Measurements from ENCODE around the gene CD44. TPM values are rescaled to one million over a fixed set of nuclear protein-coding genes. Genes with fewer than 3 reads are reported as not detected.

CD44 gene
- total and polyA plus RNA-seq, 10 donors, result 60.9 to 521 (median 317) TPM

GRCh38 chr11:35126000-35126878 lies 12.7 kb upstream of the CD44 start:
- H3K27me3 ChIP-seq (replicated peaks in 1 of 7), result no peaks in the 10 kb centered on the region
- intact Hi-C loops (cut with DNase I; ENCODE audit: low total_unique reads), result no loop called here

DNA sequence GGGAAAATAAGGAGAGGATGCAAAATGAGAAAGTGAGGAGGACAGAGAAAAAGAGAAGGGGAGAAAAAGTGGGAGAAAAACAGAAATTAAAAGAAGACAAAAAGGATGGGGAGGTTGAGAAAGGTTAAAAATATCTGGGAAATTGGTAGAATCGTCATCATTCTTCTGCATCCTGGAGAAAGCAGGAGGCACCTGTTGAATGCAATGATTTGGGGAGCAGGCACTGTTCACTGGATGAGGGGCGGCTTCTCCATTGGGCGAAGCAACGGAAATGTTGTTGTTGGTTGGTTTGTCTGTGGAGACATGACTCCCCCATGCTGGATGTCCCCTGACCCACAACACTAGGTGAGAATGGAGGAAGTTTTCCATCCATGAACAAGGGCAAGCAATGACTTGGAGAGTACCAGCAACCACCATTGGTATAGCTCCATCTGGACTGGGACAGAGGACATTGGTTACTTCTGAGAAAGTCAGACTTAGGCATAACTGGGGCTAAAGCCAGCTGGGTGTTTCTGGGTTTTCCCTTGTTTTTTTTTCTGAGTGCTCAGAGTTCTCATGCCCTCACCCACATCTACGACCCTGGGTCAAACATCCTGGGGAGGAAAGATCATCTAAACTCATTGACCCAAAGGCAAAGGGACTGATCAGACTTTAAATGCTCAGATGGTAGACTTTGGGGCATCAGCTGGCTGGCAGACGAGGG lies 11.9 kb upstream of the CD44 start:
- 75 to 83% (median 79%) methylated on average over 6 of the region's 6 CpGs for WGBS, 5 donors
- no peaks in the 10 kb centered on the region for H3K27me3 ChIP-seq (replicated peaks in 1 of 7)
- peaks cover 0 to 41% (median 32%) of the 10 kb centered on the region in 6 donors for H3K4me1 ChIP-seq
- no peak for DNase-seq
- no peaks in the 10 kb centered on the region for H3K9me3 ChIP-seq
- no peaks in the 10 kb centered on the region for H3K36me3 ChIP-seq
- intact Hi-C loops (cut with DNase I; ENCODE audit: low total_unique reads), result no loop called here
- H3K27ac ChIP-seq, result peak overlapping the region in 5 of 8 donors; percentile 35 to 66 (median 58)
- H3K4me3 ChIP-seq, result no peak overlapping the region
- TF ChIP-seq POLR2A (IDR thresholded peaks at IDR 0.05) (no peak), CTCF (IDR thresholded peaks at IDR 0.05 in 8 of 11, conservative IDR thresholded peaks at IDR 0.05 in 3 of 11) (no peak), POLR2AphosphoS5 (IDR thresholded peaks at IDR 0.05) (no peak)

More at GRCh38 chr11:35126000-35126878, 12.7 kb upstream of the CD44 start:
- Histone ChIP-seq H3K9me3 (no peaks in the 10 kb centered on the region), H3K27ac (peak overlapping the region in 5 of 8 donors; percentile 35 to 66 (median 58)), H3K4me3 (peak overlapping the region in 1 of 8 donors; percentile 6), H3K4me1 (peaks cover 0 to 49% (median 39%) of the 10 kb centered on the region in 6 donors), H3K36me3 (no peaks in the 10 kb centered on the region)
- TF ChIP-seq CTCF (IDR thresholded peaks at IDR 0.05 in 8 of 11, conservative IDR thresholded peaks at IDR 0.05 in 3 of 11) (peak in 4 of 11 experiments; percentile 9 to 25 (median 16)), POLR2A (IDR thresholded peaks at IDR 0.05) (no peak)
- DNase-seq, result no peak
- WGBS, 5 donors, result 57 to 64% (median 60%) methylated on average over 6 of the region's 6 CpGs

DNA sequence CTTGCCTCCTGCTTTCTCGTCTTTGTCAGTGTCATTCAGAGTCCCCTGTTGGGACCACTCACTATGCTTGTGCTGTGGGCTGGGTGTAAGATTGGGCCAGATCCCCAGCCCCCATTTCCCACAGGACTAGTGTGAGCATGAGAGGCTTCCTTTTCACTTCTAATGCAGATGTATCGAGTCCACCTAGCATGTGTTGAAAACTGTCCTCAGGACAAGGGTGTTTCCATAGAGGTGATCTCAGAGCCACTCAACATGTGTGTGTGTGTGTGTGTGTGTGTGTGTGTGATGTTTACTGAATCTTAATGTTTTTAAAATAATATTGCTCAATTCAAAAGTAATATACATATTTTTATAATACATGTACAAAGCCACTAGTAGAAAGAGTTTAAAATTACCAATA lies 11.4 kb upstream of the CD44 start:
- no peaks in the 10 kb centered on the region for H3K27me3 ChIP-seq (replicated peaks in 1 of 7)
- H3K27ac ChIP-seq, result no peak overlapping the region
- no peaks in the 10 kb centered on the region for H3K9me3 ChIP-seq
- WGBS, 5 donors, result 41 to 88% (median 60%) methylated on average over 2 of the region's 2 CpGs
- H3K4me3 ChIP-seq, result no peak overlapping the region
- H3K4me1 ChIP-seq, result peaks cover 0 to 35% (median 26%) of the 10 kb centered on the region in 6 donors
- no peak for TF ChIP-seq POLR2A (IDR thresholded peaks at IDR 0.05)
- TF ChIP-seq CTCF (IDR thresholded peaks at IDR 0.05 in 8 of 11, conservative IDR thresholded peaks at IDR 0.05 in 3 of 11), result no peak
- no peak for TF ChIP-seq POLR2AphosphoS5 (IDR thresholded peaks at IDR 0.05)
- intact Hi-C loops (cut with DNase I; ENCODE audit: low total_unique reads), result no loop called here
- no peaks in the 10 kb centered on the region for H3K36me3 ChIP-seq
- DNase-seq, result no peak

DNA sequence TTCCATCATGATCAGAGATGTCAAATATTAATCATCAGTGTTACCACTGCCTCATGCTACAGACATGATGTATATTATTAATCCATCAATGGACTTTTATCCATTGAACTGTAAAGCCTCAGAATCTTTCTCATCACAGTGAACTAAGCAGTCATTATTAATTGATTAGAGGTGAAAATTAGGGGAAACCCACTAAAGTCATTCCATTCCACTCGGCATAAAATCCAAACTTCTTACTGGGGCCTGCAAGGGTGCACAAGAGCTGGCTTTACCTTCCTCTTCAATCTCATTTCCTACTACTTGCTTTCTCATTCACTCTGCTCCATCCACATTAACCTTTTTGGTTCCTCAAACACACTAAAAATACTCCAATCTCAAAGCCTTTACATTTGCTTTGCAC lies 7.9 kb upstream of the CD44 start:
- no peak overlapping the region for H3K4me3 ChIP-seq
- H3K27me3 ChIP-seq (replicated peaks in 1 of 7), result no peaks in the 10 kb centered on the region
- no peaks in the 10 kb centered on the region for H3K9me3 ChIP-seq
- WGBS, 5 donors, result 68 to 78% (median 69%) methylated on average over 1 of the region's 1 CpG
- no peak for DNase-seq
- no peak for TF ChIP-seq CTCF (IDR thresholded peaks at IDR 0.05 in 8 of 11, conservative IDR thresholded peaks at IDR 0.05 in 3 of 11)
- TF ChIP-seq POLR2AphosphoS5 (IDR thresholded peaks at IDR 0.05), result no peak
- no peak for TF ChIP-seq POLR2A (IDR thresholded peaks at IDR 0.05)
- intact Hi-C loops (cut with DNase I; ENCODE audit: low total_unique reads), result no loop called here
- H3K4me1 ChIP-seq, result peaks cover 0 to 17% (median 13%) of the 10 kb centered on the region in 6 donors
- H3K27ac ChIP-seq, result no peak overlapping the region
- H3K36me3 ChIP-seq, result no peaks in the 10 kb centered on the region
